ENCODE measurements around the gene NIN.

GRCh38 chr14:50783563-50783962 lies 47.4 kb downstream of the NIN start:
- TF ChIP-seq EZH2 (IDR thresholded peaks at IDR 0.05) (no peak), POLR2AphosphoS5 (IDR thresholded peaks at IDR 0.05; ENCODE audit: borderline replicate concordance, low read depth, low read length) (no peak)
